GM04504 (cell line): ENCODE data around the gene RFC1.
"Not testable (repeated sequence)": the region's sequence is repeated elsewhere in the genome, so short reads cannot be mapped to it uniquely, and the experiment has no call there.

ENCODE experiments used
- DNase-seq: peaks from one replicate; pipeline ENCODE4 v3.0.0-alpha.2; 2012; ENCODE audit warnings: low read depth

The RFC1 gene

DNA sequence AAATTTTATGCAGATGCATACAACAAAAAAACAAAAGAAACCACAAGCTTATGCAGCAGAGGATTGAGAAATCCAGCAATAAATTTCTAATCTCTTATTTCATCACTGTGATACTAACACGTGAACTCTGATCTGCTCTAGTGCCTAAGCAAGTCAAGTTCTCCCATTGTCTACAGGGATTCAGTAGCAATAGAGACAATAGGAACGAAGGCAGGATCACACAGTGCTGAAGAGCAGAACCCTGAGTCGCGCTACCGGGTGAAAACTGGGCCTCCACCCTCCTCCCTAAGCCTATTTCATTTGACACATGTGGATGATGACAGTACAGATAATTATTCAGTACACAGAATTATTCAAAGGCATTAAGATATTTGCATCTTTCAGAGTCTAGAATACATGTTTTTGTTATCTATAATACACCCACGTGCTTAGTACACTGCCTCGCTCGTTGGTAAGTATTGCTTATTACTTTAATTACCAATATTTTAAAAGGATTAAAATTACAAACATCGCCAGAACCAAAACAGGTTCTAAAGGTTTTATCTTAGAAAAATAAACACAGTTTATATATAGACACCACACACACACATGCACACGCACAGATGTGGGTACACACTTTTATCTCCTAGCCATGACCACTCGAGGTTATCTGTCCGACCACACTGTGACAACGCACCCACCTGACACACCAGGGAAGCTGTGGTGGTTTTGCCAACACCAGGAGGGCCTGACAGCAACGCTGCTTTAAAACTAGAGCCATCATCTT, 60.1 kb downstream of the RFC1 start:
- DNase-seq = no peak

- no peak for DNase-seq
These were observed 61.5 kb downstream of the RFC1 start for GRCh38 chr4:39304651-39305050.

GRCh38 chr4:39303871-39304270, 62.3 kb downstream of the RFC1 start:
- no peak for DNase-seq

GRCh38 chr4:39302901-39303300, 63.3 kb downstream of the RFC1 start:
- DNase-seq = no peak

DNA sequence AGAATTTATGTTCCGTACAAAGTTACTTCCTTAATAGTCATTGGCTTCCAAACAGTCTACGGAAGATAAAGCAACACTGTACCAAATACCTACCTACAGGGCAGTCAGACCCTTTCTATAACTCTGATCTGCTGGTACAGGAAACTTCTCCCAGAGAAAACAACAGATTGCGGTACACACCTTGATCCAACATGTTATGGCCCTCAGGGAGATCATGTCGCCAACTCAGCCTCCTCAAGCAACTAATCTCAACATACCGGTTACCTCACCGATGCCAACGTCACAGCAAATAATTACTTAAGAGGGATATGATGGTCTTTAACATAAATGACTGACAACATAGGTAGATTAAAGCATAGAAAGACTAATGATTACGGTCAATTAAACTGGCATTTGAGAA, 70.4 kb downstream of the RFC1 start:
- no peak for DNase-seq

- not testable (repeated sequence) for DNase-seq
These were observed 73.7 kb downstream of the RFC1 start for GRCh38 chr4:39292433-39292832.

DNA sequence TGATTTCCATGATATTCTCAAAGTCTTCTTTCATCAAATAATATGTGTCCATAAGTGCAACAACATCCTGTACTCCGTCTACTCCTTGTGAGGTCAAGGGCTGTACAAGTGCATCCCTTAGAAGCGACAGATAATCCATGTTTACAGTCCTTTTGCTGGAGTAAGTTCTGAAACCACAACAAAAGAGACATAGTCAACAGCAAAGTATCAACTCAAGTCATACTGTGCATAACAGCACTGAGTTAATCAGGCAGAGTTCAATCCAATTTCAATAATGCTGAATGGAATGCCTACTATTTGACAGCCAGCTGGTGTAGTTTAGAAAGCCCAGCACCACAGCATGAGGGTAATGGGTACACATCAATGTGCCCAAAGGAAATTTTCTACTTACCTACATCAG, 74.5 kb downstream of the RFC1 start:
- no peak for DNase-seq

DNA sequence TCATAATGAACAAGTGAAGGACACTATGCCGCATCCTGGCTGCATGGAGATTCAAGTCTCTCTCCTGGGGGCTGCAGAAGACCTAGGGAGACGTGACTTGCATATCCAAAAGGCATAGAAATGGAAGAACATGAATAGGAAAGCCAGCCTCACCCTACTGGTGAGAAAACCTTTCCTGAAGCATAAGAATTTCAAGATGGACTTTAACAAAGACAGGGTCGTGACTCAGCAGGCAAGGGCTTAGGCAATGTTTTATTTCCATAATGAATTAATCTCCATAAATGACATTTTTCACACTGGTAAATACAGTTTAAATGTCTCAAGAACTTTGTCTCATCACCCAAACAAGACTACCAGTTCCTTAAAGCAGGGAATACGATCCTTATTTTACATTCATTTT, 78.9 kb downstream of the RFC1 start:
- DNase-seq = no peak

- no peak for DNase-seq
These were observed 79.9 kb downstream of the RFC1 start for GRCh38 chr4:39286263-39286662.

DNA sequence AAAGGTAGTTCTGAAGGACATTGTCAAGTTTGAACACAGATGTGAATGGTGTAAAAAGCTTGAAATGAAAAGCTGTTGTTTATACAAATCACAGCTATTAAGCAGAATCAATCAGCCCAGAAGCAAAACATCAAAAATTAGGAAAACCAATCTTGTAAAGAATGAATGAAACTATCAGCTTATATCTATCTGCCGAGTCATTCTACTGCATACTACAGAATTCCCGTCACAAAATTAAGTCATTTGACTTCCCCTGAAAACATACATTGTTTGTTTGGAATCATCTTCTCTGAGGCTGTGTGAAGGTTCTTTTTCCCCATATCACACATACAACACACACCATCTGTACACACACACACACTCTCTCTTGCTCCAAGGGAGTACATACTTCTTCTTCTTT, 80.3 kb downstream of the RFC1 start:
- DNase-seq = no peak

DNA sequence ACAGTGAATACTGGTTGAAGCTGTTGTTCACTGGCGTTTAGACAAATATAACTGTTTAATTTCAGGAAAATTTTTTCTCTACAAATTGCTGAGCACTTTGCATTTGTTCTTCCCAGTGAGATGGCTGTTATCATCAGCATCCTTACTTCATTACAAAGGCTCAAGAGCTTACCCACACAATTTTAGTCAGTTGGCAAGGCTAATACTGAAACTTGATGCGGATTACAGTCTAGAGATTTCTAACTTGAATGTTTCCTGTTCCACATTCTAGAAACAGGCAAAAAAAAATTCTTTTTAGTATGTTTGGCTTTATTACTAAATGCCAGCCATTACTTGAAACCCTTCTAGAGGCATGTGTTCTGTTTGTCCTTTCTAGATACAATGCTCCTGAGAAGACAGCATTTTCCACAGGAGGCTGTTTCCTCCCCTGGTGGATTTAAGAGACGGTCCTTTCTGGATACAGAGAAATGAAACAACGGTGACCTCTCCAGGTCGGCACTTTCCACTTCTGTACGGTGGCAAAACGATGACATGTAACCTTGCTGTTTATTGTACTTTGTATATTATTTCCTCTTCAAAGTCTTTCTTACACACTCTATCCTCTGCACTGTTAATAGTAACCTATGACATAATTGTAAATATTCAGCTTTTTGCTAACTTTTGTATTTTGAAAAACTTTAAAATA, 80.9 kb downstream of the RFC1 start:
- DNase-seq = no peak

DNA sequence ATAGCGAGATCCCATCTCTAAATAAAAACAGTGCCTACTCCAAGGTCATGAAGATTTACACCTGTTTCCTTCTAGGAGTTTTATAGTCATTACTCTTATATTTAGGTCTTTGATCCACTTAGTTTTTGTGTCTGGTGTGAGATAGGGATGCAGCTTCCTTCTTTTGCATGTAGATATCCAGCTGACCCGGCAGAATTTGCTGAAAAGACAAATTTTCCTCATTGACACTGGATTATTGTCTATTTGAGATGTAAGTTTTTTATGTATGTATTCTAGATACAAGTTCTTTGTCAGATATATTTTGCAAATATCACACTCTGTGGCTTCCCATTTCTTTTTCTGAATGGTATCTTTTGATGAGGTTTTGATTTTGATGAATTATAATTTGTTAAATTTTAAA, 85.4 kb downstream of the RFC1 start:
- DNase-seq = no peak

- no peak for DNase-seq
These were observed 86.7 kb downstream of the RFC1 start for GRCh38 chr4:39279416-39279815.

DNA sequence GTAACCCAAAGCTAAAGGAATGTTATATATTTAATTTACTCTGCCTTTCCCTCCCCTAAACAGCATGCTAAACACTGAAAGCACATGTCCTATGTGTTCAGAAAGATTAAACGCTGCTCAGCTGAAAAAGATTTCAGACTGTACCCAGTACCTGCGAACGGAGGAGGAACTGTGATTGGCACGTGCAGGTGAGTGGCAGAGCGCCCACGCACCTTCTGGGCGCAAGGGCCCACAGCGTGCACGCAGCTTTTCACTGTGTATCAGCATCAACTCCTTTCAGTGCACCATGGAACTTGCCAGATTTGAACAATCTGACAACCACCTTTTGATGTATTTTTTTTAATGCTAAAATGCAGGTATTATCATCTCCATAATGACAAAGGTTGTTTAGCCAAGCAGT, 87.7 kb downstream of the RFC1 start:
- DNase-seq = no peak

- DNase-seq = not testable (repeated sequence)
These were observed 88.5 kb downstream of the RFC1 start for GRCh38 chr4:39277661-39278060.

DNA sequence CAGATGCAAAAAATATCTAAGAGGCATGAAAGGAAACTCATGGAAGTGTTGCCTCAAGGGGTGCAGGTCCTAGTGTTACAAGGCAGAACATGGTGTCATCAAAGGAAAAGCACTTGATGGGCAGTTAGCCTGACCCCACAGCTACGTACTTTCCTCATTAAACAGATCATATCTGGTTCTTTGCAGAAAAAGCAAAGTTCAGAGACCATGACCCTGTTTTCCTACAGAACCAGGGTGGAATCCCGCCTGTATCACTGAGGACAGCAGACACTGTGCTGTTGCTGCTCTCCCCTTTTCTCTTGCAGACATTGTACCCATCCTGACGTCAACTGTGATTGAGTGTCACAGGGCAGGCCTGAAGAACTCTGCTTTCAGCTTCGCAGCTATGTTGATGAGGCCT, 91.7 kb downstream of the RFC1 start:
- no peak for DNase-seq

DNA sequence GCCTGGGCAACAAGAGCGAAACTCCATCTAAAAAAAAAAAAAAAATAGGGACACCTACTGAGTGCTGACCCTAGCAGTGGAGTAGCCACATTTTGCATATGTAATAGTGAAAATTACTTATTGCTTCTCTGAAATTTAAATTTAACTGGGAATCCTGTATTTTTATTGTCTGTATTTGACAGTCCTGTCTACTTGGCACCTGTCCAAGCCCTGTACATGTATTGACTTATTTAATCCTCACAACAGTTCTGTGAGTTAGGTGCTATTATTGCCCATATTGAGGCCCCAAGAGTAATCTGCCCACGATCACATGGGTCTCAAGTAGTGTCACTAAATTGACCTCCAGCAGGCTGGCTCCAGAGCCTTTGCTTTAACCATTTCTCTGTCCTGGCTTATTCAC, 102.3 kb downstream of the RFC1 start:
- DNase-seq = no peak

- peak; percentile 5 for DNase-seq
These were observed 106.4 kb downstream of the RFC1 start for GRCh38 chr4:39259571-39260330.

- no peak for DNase-seq
These were observed 109.7 kb downstream of the RFC1 start for GRCh38 chr4:39256436-39256835.

DNA sequence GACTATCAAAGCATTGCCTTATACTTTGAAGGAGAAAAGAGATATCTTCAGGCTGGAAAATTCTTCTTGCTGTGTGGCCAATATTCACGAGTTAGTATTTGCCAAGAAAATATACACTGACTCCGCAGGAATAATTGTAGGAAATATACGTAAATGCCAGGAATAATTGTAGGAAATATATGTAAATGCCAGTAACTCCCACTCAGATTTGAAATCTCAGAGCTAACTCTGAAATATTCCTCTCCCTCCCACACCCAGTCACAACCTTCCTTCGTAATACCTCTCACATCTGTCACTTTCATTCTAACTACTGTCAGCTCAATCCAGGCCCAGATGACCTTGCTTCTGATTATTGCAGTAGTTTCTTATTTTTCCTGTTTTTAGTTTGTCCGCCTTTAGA, 110.3 kb downstream of the RFC1 start:
- no peak for DNase-seq

GRCh38 chr4:39255266-39255665, 110.9 kb downstream of the RFC1 start:
- DNase-seq = no peak

DNA sequence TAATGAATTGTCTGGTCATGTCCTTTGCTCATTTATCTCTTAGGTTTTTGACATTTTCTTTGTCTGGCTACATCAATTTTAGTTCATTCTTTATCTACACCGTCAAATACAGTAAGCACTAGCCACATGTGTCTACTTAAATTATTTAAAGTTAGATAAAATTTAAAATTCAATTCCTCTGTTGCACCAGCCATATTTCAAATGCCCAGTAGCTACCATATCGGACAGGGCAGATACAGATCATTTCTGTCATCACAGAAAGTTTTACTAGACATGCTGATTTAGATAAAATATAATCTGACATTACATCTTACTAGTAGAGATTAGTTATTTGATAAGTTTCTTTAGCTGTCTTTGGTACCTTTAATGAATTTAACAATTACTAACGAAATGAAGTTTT, 122.7 kb downstream of the RFC1 start:
- DNase-seq = no peak
